Neutrophil (primary cell): Measurements from ENCODE around the gene TNS2.
"Not testable (repeated sequence)": the region's sequence is repeated elsewhere in the genome, so short reads cannot be mapped to it uniquely, and the experiment has no call there.

Experiments
- H3K27ac ChIP-seq: fragments of 200-600 bp; sonication (generic); 2 replicates; pipeline ENCODE4 v1.5.1; 2016; ENCODE audit warnings: mild to moderate bottlenecking, moderate library complexity
- H3K27me3 ChIP-seq: fragments of 200-600 bp; sonication (generic); 2 replicates; pipeline ENCODE4 v1.6.0; 2016; ENCODE audit warnings: mild to moderate bottlenecking
- H3K36me3 ChIP-seq: fragments of 200-600 bp; sonication (generic); 2 replicates; pipeline ENCODE4 v1.5.1; 2017
- H3K4me1 ChIP-seq, 2 experiments: fragments of 200-600 bp in 1 of 2; sonication (generic) in 1 of 2; 1 replicate in 1 of 2; 2 replicates in 1 of 2; pipeline versions ENCODE4 v1.5.1 to v1.6.1; 2013 to 2016; ENCODE audit warnings: low read depth in 1 of 2, low read length in 1 of 2, mild to moderate bottlenecking in 1 of 2, moderate library complexity in 1 of 2; ENCODE audit not compliant: control insufficient read depth in 1 of 2, insufficient read depth in 1 of 2
- H3K4me3 ChIP-seq, 2 experiments: fragments of 200-600 bp in 1 of 2; sonication (generic) in 1 of 2; 1 replicate in 1 of 2; 2 replicates in 1 of 2; pipeline ENCODE4 v1.5.1; 2013 to 2016; ENCODE audit warnings: low read depth in 1 of 2, low read length in 1 of 2, mild to moderate bottlenecking in 1 of 2, moderate library complexity in 1 of 2
- H3K9me3 ChIP-seq: fragments of 200-600 bp; sonication (generic); 2 replicates; pipeline ENCODE4 v1.5.1; 2016
- TF ChIP-seq, protein P1 (sequence below): fragments of 200-600 bp; sonication (generic); IDR thresholded peaks from 2 replicates; pipeline ENCODE4 v1.5.1; 2016; ENCODE audit warnings: antibody characterized with exemption

TNS2 gene

DNA sequence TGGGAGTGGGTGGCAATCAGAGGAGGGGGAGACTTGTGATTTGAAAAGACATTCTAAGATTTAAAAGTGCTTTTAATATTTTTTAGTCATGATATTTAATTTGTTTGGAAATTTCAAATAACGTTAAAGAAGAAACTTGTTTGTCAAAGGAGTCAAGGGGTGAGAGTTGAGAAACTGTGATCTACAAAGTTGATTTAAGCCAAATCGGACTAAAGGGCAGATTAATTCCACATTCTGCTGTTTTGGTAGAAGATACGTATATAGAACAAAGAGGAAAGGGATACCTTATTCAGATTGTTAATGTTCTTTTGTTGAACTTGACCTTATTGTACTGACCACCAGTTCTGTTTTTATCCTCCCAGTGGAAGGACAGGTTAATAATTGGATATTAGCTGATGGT lies 36.9 kb upstream of the TNS2 start:
- Histone ChIP-seq H3K4me3 (no peak overlapping the region), H3K27me3 (no peaks in the 10 kb centered on the region), H3K27ac (no peak overlapping the region), H3K36me3 (peaks cover 15% of the 10 kb centered on the region), H3K9me3 (no peaks in the 10 kb centered on the region), H3K4me1 (no peaks in the 10 kb centered on the region)
- TF ChIP-seq, protein P1, sequence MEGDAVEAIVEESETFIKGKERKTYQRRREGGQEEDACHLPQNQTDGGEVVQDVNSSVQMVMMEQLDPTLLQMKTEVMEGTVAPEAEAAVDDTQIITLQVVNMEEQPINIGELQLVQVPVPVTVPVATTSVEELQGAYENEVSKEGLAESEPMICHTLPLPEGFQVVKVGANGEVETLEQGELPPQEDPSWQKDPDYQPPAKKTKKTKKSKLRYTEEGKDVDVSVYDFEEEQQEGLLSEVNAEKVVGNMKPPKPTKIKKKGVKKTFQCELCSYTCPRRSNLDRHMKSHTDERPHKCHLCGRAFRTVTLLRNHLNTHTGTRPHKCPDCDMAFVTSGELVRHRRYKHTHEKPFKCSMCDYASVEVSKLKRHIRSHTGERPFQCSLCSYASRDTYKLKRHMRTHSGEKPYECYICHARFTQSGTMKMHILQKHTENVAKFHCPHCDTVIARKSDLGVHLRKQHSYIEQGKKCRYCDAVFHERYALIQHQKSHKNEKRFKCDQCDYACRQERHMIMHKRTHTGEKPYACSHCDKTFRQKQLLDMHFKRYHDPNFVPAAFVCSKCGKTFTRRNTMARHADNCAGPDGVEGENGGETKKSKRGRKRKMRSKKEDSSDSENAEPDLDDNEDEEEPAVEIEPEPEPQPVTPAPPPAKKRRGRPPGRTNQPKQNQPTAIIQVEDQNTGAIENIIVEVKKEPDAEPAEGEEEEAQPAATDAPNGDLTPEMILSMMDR, result no peak

DNA sequence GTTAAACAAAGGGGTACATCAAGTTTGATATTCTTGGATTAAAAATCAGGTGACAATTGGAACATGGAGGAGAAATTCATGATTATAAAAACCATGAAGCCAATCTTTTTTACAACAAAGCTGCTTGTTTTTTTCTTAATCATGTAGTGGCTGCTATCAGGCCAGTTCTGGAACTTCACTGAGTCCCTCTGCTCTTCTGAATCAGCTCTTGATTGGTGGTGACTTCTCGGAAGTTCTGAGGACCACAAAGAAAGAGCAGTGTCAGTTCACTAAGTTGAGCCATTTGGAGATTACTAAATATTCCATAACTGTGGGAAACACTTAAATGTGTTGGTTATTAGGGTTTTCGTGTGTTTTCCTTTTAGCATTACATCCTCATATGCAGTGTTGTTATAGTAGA lies 35.2 kb upstream of the TNS2 start:
- Histone ChIP-seq H3K4me3 (no peak overlapping the region), H3K36me3 (peaks cover 32% of the 10 kb centered on the region)

DNA sequence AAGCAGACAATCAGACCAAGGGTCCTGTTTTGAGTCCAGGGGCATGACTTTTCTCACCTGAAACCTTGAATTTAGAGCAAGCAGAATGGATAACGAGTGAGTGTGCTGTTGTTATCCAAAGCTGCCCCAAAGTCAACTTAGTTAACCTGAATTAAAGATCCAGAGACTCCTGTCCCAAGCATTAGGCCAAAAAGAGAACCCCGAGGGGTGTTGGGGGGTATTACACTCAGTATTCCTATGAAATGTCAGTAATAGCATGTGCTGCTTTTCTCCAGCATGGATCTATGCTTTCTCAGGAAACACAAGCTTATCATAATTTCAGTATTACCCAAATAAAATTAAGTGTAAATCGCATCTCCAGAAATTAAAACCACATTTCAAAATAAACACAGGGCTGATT lies 24.6 kb upstream of the TNS2 start:
- H3K4me1 ChIP-seq, result no peaks in the 10 kb centered on the region
- no peak overlapping the region for H3K27ac ChIP-seq
- H3K36me3 ChIP-seq, result peaks cover 94% of the 10 kb centered on the region
- H3K4me3 ChIP-seq, result no peak overlapping the region
- no peaks in the 10 kb centered on the region for H3K9me3 ChIP-seq
- no peaks in the 10 kb centered on the region for H3K27me3 ChIP-seq
- TF ChIP-seq, protein P1, result no peak

More for the DNA sequence above, 35.2 kb upstream of the TNS2 start:
- Histone ChIP-seq H3K4me1 (no peaks in the 10 kb centered on the region), H3K9me3 (no peaks in the 10 kb centered on the region), H3K27me3 (no peaks in the 10 kb centered on the region), H3K27ac (no peak overlapping the region)
- TF ChIP-seq, protein P1, result no peak

DNA sequence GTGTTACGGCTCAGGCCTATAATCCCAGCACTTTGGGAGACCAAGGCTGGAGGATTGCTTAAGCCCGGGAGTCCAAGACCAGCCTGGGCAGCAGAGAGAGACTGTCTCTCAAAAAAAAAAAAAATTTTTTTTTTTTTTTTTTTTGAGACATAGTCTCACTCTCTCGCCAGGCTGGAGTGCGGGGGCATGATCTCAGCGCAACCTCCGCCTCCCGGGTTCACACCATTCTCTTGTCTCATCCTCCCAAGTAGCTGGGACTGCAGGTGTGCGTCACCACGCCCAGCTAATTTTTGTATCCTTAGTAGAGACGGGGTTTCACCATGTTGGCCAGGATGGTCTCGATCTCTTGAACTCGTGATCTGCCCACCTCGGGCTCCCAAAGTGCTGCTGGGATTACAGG lies 22.9 kb upstream of the TNS2 start:
- not testable (repeated sequence) for H3K4me1 ChIP-seq, H3K9me3 ChIP-seq, H3K27ac ChIP-seq, H3K4me3 ChIP-seq, H3K27me3 ChIP-seq
- peaks cover 94% of the 10 kb centered on the region for H3K36me3 ChIP-seq

DNA sequence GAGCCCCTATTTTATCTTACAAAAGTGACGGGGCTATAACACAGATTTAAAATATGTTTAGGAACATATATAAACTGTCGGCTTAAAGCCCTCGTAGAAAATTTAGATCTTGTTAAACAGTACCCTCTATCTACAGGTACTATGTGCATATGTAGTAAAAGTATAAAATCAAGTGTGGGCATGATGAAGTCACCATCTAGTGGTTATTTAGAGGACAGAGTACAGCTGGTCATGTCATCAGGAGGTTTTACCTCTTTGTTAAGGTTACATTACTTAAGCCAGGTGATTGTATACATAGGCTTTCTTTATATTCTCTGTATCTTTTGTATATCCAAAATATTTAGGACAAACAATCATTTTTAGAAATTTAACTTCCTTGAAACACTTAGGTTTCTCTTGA lies 18.2 kb upstream of the TNS2 start:
- H3K9me3 ChIP-seq, result no peaks in the 10 kb centered on the region
- TF ChIP-seq, protein P1, result no peak
- no peak overlapping the region for H3K27ac ChIP-seq
- H3K27me3 ChIP-seq, result no peaks in the 10 kb centered on the region
- H3K4me1 ChIP-seq, result peaks cover 6 to 10% of the 10 kb centered on the region in 2 experiments
- no peak overlapping the region for H3K4me3 ChIP-seq
- peaks cover 87% of the 10 kb centered on the region for H3K36me3 ChIP-seq

DNA sequence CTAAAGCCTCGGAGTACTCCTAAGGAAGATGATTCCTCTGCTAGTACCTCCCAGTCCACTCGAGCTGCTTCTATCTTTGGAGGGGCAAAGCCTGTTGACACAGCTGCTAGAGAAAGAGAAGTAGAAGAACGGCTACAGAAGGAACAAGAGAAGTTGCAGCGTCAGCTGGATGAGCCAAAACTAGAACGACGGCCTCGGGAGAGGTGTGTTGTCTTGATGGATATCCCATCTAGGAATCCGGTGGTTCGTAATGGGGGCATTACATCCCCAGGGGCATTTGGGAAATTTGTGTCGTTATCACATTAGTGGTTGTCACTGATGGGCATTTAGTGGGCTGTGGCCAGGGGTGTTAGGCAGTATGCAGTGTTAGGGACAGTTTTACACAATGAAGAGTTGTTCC lies 16.0 kb upstream of the TNS2 start:
- H3K9me3 ChIP-seq, H3K27me3 ChIP-seq, H3K4me3 ChIP-seq: not testable (repeated sequence)
- Histone ChIP-seq H3K4me1 (peaks cover 8 to 12% of the 10 kb centered on the region in 2 experiments), H3K36me3 (peaks cover 90% of the 10 kb centered on the region), H3K27ac (peak overlapping the region; percentile 10)

DNA sequence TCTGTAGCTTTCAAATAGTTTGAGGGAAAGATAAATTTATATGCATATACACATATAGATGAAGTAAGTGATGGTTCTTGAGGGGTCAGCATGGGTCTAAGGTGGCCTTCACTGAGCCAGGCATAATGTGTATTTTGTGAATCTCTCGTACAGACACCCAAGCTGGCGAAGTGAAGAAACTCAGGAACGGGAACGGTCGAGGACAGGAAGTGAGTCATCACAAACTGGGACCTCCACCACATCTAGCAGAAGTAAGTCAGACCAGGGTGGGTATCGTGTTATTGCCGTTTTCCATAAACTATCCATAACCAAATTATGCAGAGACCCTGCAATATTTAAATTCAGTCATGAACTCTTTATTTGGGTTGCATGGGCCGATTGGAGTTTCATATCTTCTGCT lies 15.4 kb upstream of the TNS2 start:
- Histone ChIP-seq H3K27me3 (no peaks in the 10 kb centered on the region), H3K36me3 (peaks cover 91% of the 10 kb centered on the region), H3K9me3 (no peaks in the 10 kb centered on the region), H3K27ac (peak overlapping the region; percentile 10), H3K4me3 (no peak overlapping the region), H3K4me1 (peaks cover 10 to 17% of the 10 kb centered on the region in 2 experiments)
- TF ChIP-seq, protein P1, result no peak
